Measurements from ENCODE around the gene AGPAT1. TPM values are rescaled to one million over a fixed set of nuclear protein-coding genes. Genes with fewer than 3 reads are reported as not detected.

Gene AGPAT1
- total RNA-seq, 1 donor: 19.2 TPM

DNA sequence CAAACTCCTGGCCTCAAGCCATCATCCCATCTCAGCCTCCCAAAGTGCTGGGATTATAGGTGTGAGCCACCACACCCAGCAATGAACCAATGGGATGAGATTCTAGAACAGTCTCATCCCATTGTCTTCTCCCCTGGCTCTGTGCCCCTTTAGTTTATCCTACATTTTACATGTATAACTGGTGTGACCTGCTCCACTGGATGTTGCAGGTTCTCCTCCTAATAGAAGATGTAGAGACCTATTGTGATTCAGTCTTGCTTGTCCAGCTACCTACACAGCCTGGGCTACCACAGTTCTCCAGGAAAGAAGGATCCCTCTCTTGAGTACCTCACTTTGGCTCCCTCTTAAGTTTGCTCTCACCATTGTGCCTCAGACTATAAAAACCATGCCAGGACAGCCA lies 43.8 kb downstream of the AGPAT1 start:
- Histone ChIP-seq H3K4me1 (ENCODE audit: insufficient read depth, low read length) (peaks cover 32% of the 10 kb centered on the region), H3K9me3 (ENCODE audit: low read depth, low read length) (no peaks in the 10 kb centered on the region), H3K4me3 (ENCODE audit: insufficient read depth, low read length) (no peak overlapping the region), H4K20me1 (ENCODE audit: insufficient read depth, low read length) (no peaks in the 10 kb centered on the region), H3K27ac (ENCODE audit: low read depth, low read length) (no peak overlapping the region), H2AFZ (ENCODE audit: low read length) (no peak overlapping the region), H3K4me2 (ENCODE audit: insufficient read depth, low read length) (no peak overlapping the region), H3K79me2 (ENCODE audit: insufficient read depth, low read length) (peaks cover 20% of the 10 kb centered on the region), H3K27me3 (ENCODE audit: insufficient read depth, low read length) (no peaks in the 10 kb centered on the region), H3K36me3 (ENCODE audit: insufficient read depth, low read length) (no peaks in the 10 kb centered on the region)
- DNase-seq (ENCODE audit: insufficient read length, low spot score, missing footprints): no peak
- TF ChIP-seq, protein P1, sequence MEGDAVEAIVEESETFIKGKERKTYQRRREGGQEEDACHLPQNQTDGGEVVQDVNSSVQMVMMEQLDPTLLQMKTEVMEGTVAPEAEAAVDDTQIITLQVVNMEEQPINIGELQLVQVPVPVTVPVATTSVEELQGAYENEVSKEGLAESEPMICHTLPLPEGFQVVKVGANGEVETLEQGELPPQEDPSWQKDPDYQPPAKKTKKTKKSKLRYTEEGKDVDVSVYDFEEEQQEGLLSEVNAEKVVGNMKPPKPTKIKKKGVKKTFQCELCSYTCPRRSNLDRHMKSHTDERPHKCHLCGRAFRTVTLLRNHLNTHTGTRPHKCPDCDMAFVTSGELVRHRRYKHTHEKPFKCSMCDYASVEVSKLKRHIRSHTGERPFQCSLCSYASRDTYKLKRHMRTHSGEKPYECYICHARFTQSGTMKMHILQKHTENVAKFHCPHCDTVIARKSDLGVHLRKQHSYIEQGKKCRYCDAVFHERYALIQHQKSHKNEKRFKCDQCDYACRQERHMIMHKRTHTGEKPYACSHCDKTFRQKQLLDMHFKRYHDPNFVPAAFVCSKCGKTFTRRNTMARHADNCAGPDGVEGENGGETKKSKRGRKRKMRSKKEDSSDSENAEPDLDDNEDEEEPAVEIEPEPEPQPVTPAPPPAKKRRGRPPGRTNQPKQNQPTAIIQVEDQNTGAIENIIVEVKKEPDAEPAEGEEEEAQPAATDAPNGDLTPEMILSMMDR (IDR thresholded peaks at IDR 0.05; ENCODE audit: extremely low read depth, low read depth, low read length): no peak

DNA sequence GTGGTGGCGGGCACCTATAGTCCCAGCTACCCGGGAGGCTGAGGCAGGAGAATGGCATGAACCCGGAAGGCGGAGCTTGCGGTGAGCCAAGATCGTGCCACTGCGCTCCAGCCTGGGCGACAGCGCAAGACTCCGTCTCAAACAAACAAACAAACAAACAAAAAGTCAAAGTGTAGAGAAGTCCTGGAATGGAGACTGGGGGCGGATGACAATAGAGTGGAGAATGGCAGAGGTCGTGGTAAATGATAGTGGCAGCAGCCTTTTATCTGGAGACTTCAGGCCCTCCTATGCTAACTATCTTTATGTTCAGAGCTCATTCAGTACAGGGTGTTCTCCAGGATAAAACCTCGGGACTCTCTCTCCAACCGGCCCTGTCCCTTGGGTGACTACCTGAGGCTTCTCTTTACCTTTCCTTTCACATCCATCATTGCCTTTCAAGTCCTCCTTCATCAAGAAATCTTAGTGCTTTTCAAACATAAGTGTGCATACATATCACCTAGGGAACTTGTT lies 44.4 kb downstream of the AGPAT1 start:
- Histone ChIP-seq H3K27ac (ENCODE audit: low read depth, low read length) (no peak overlapping the region), H3K4me1 (ENCODE audit: insufficient read depth, low read length) (peaks cover 36% of the 10 kb centered on the region), H3K4me2 (ENCODE audit: insufficient read depth, low read length) (no peak overlapping the region), H3K79me2 (ENCODE audit: insufficient read depth, low read length) (peaks cover 26% of the 10 kb centered on the region), H3K36me3 (ENCODE audit: insufficient read depth, low read length) (no peaks in the 10 kb centered on the region), H4K20me1 (ENCODE audit: insufficient read depth, low read length) (no peaks in the 10 kb centered on the region), H2AFZ (ENCODE audit: low read length) (no peak overlapping the region), H3K9me3 (ENCODE audit: low read depth, low read length) (no peaks in the 10 kb centered on the region), H3K27me3 (ENCODE audit: insufficient read depth, low read length) (no peaks in the 10 kb centered on the region), H3K4me3 (ENCODE audit: insufficient read depth, low read length) (no peak overlapping the region)
- TF ChIP-seq, protein P1 (IDR thresholded peaks at IDR 0.05; ENCODE audit: extremely low read depth, low read depth, low read length): no peak
- DNase-seq (ENCODE audit: insufficient read length, low spot score, missing footprints): no peak

DNA sequence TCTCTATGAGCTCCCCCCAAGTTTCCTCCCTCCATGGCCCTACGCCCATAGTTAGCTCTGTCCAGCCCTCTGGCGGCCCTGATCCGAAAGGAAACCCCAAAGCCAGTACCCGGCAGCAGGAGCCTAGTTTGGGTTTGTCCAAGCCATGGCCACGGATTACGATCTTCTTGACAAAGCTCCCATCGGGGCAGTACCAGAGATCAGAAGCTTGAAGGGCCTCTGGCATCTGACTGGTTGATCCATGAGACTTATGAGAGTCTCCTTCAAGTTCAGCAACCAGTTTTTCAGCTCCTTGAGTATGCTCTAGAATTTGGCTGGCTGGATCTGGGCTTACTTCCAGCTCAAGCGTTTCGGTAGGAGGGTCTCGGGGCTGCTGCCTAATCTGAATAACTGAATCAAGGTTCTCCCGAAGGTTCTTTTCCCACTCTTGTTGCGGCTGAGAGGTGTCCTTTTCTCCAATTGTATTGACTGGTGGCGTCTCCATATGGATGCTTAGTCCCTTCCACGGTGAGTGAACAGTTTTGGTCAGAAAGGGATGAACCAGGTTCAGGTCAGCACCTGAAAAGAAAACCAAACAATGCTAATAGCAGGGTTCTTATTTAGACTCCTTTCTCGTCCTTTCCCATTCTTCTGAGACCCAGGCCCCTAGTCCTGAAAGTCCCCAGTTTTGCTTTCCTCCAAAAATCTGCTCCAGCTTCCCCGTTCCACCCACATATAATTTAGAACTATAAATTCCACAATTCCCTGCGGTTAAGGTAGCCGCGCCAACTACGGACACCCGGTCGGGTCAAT lies 46.4 kb downstream of the AGPAT1 start:
- Histone ChIP-seq H3K4me3 (ENCODE audit: insufficient read depth, low read length) (peak overlapping the region; percentile 95), H4K20me1 (ENCODE audit: insufficient read depth, low read length) (no peaks in the 10 kb centered on the region), H3K4me2 (ENCODE audit: insufficient read depth, low read length) (peak overlapping the region; percentile 99), H3K79me2 (ENCODE audit: insufficient read depth, low read length) (peaks cover 35% of the 10 kb centered on the region), H3K27me3 (ENCODE audit: insufficient read depth, low read length) (no peaks in the 10 kb centered on the region), H2AFZ (ENCODE audit: low read length) (peak overlapping the region; percentile 88), H3K27ac (ENCODE audit: low read depth, low read length) (peak overlapping the region; percentile 55), H3K36me3 (ENCODE audit: insufficient read depth, low read length) (peaks cover 10% of the 10 kb centered on the region), H3K9me3 (ENCODE audit: low read depth, low read length) (no peaks in the 10 kb centered on the region), H3K4me1 (ENCODE audit: insufficient read depth, low read length) (peaks cover 33% of the 10 kb centered on the region)
- TF ChIP-seq, protein P1 (IDR thresholded peaks at IDR 0.05; ENCODE audit: extremely low read depth, low read depth, low read length): no peak
- DNase-seq (ENCODE audit: insufficient read length, low spot score, missing footprints): no peak

DNA sequence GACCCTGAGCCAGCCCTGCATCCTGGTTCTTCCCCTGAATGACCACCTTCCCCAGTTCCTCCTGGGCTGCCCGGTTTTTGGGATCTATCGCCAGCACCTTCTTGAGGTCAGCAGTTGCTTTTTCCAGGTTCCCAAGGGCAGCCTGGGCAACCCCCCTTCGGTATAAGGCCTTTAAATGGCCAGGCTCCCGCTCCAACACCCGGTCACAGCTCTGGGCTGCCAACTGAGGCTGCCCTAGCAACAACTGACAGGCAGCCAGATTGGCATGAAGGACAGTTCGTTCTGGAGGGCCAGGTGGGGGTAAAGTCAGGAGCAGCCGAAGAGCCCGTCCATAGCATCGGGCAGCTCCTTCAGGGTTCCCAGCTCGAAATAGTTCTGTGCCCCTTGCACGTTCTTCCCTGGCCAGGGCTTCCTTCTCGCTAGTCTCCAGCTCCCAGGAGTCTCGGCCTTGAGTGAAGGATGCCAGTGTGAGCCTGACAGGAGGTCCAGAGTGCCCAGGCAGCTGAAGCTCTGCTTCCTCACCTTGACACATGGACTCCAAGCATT lies 47.1 kb downstream of the AGPAT1 start:
- peaks cover 39% of the 10 kb centered on the region for H3K79me2 ChIP-seq (ENCODE audit: insufficient read depth, low read length)
- peak overlapping the region; percentile 99 for H3K4me2 ChIP-seq (ENCODE audit: insufficient read depth, low read length)
- H3K9me3 ChIP-seq (ENCODE audit: low read depth, low read length): no peaks in the 10 kb centered on the region
- H3K27ac ChIP-seq (ENCODE audit: low read depth, low read length): peak overlapping the region; percentile 55
- H3K4me3 ChIP-seq (ENCODE audit: insufficient read depth, low read length): peak overlapping the region; percentile 95
- H3K27me3 ChIP-seq (ENCODE audit: insufficient read depth, low read length): no peaks in the 10 kb centered on the region
- H2AFZ ChIP-seq (ENCODE audit: low read length): no peak overlapping the region
- TF ChIP-seq, protein P1 (IDR thresholded peaks at IDR 0.05; ENCODE audit: extremely low read depth, low read depth, low read length): no peak
- H4K20me1 ChIP-seq (ENCODE audit: insufficient read depth, low read length): no peaks in the 10 kb centered on the region
- no peak for DNase-seq (ENCODE audit: insufficient read length, low spot score, missing footprints)
- H3K36me3 ChIP-seq (ENCODE audit: insufficient read depth, low read length): peaks cover 14% of the 10 kb centered on the region
- H3K4me1 ChIP-seq (ENCODE audit: insufficient read depth, low read length): peaks cover 28% of the 10 kb centered on the region

Data from osteoblast (primary cell).